Gastroesophageal sphincter (tissue), 4 donors: ENCODE data around the gene AGER. TPM values are rescaled to one million over a fixed set of nuclear protein-coding genes. Genes with fewer than 3 reads are reported as not detected.
A peak's percentile ranks its signal among the peaks of the same experiment; 100 is the strongest.
"Not testable (repeated sequence)": the region's sequence is repeated elsewhere in the genome, so short reads cannot be mapped to it uniquely, and the experiment has no call there.

ENCODE experiments used
- ATAC-seq: fragments of 150-250 bp; one replicate; pipeline ENCODE4 v1.9.1; 2016; ENCODE audit warnings: mild to moderate bottlenecking, moderate library complexity
- H3K27ac ChIP-seq, 4 donors: fragments of 200-600 bp; sonication (generic) in 3 of 4; 1 replicate in 3 of 4; 2 replicates in 1 of 4; pipeline ENCODE4 v1.5.1; 2016 to 2019
- H3K27me3 ChIP-seq: fragments of 200-600 bp; sonication (generic); one replicate; pipeline ENCODE4 v1.5.1; 2019
- H3K36me3 ChIP-seq, 2 donors: fragments of 200-600 bp; sonication (generic); one replicate each; pipeline ENCODE4 v1.5.1; 2019; ENCODE audit warnings: control low read depth in 1 of 2
- H3K4me1 ChIP-seq, 3 donors: fragments of 200-600 bp; sonication (generic); 1 replicate in 2 of 3; 2 replicates in 1 of 3; pipeline ENCODE4 v1.5.1; 2016 to 2019; ENCODE audit warnings: control low read depth in 2 of 3
- H3K4me3 ChIP-seq, 2 donors: fragments of 200-600 bp; sonication (generic); one replicate each; pipeline ENCODE4 v1.5.1; 2019; ENCODE audit warnings: mild to moderate bottlenecking in 1 of 2, moderate library complexity in 1 of 2
- H3K9me3 ChIP-seq, 3 donors: fragments of 200-600 bp; sonication (generic); one replicate each; pipeline ENCODE4 v1.5.1; 2017 to 2019; ENCODE audit warnings: control low read depth in 2 of 3
- EP300 ChIP-seq: sonication (generic); formaldehyde crosslinking; IDR thresholded peaks from one replicate; pipeline ENCODE4 v1.6.1; 2017; ENCODE audit warnings: antibody characterized with exemption, mild to moderate bottlenecking
- POLR2A ChIP-seq, 2 donors: fragments of 450-650 bp; IDR thresholded peaks; one replicate each; pipeline ENCODE4 v1.6.1; 2017; ENCODE audit warnings: antibody characterized with exemption in 2 of 2, mild to moderate bottlenecking in 2 of 2, moderate library complexity in 1 of 2
- POLR2AphosphoS5 ChIP-seq: sonication (generic); formaldehyde crosslinking; IDR thresholded peaks from one replicate; pipeline ENCODE4 v1.6.1; 2017; ENCODE audit warnings: antibody characterized with exemption
- WGBS, 2 donors: methylation state at CpG; one replicate each; pipeline ENCODE4 v1.1.5; 2018; ENCODE audit warnings: low coverage in 1 of 2; 5-methylcytosine and 5-hydroxymethylcytosine counted together
- total RNA-seq, 4 donors: library from RNA; depleted of rRNA; stranded (reverse); fragments of >200 nt; gene quantifications; one replicate each; pipeline ENCODE4 v1.1.0, GENCODE V29; 2016
- TF ChIP-seq, protein P1 (sequence below), 4 experiments: fragments of 200-600 bp in 2 of 4; fragments of 450-650 bp in 2 of 4; sonication (generic) in 1 of 4; IDR thresholded peaks; one replicate each; pipeline ENCODE4 v1.5.1; 2017 to 2019; ENCODE audit warnings: antibody characterized with exemption in 4 of 4, mild to moderate bottlenecking in 2 of 4, moderate library complexity in 2 of 4

Gene AGER
- total RNA-seq, 4 donors from 2014 or later = 1.4 to 2.3 (median 1.6) TPM

DNA sequence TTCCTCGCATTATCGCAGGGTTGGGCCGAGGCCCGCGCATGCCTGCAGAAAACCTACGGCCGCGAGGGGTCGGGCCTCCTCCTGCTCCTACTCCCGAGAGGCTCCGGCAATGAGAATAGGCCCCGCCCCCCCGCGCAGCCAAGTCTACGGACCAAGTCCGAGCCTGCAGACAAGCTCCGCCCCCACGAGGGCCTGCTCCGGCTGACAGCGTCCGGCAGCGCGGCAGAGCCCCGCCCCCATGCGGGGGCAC lies 11.5 kb upstream of the AGER start:
- ATAC-seq = peak; percentile 90
- TF ChIP-seq EP300 = no peak
- TF ChIP-seq, protein P1, sequence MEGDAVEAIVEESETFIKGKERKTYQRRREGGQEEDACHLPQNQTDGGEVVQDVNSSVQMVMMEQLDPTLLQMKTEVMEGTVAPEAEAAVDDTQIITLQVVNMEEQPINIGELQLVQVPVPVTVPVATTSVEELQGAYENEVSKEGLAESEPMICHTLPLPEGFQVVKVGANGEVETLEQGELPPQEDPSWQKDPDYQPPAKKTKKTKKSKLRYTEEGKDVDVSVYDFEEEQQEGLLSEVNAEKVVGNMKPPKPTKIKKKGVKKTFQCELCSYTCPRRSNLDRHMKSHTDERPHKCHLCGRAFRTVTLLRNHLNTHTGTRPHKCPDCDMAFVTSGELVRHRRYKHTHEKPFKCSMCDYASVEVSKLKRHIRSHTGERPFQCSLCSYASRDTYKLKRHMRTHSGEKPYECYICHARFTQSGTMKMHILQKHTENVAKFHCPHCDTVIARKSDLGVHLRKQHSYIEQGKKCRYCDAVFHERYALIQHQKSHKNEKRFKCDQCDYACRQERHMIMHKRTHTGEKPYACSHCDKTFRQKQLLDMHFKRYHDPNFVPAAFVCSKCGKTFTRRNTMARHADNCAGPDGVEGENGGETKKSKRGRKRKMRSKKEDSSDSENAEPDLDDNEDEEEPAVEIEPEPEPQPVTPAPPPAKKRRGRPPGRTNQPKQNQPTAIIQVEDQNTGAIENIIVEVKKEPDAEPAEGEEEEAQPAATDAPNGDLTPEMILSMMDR (IDR thresholded peaks at IDR 0.05) = peak in 3 of 4 experiments; percentile 51 to 74 (median 63)
- TF ChIP-seq POLR2A (IDR thresholded peaks at IDR 0.05) = no peak
- no peak for TF ChIP-seq POLR2AphosphoS5
- no CpG with 5 or more reads among the region's 25 CpGs for WGBS, 2 donors
- Histone ChIP-seq H3K4me1 (peaks cover 2 to 59% (median 14%) of the 10 kb centered on the region in 3 donors), H3K4me3 (peak overlapping the region in 1 of 2 donors; percentile 67), H3K27ac (peak overlapping the region in 3 of 4 donors; percentile 95 to 99 (median 99)), H3K27me3 (no peaks in the 10 kb centered on the region), H3K36me3 (no peaks in the 10 kb centered on the region), H3K9me3 (no peaks in the 10 kb centered on the region)

DNA sequence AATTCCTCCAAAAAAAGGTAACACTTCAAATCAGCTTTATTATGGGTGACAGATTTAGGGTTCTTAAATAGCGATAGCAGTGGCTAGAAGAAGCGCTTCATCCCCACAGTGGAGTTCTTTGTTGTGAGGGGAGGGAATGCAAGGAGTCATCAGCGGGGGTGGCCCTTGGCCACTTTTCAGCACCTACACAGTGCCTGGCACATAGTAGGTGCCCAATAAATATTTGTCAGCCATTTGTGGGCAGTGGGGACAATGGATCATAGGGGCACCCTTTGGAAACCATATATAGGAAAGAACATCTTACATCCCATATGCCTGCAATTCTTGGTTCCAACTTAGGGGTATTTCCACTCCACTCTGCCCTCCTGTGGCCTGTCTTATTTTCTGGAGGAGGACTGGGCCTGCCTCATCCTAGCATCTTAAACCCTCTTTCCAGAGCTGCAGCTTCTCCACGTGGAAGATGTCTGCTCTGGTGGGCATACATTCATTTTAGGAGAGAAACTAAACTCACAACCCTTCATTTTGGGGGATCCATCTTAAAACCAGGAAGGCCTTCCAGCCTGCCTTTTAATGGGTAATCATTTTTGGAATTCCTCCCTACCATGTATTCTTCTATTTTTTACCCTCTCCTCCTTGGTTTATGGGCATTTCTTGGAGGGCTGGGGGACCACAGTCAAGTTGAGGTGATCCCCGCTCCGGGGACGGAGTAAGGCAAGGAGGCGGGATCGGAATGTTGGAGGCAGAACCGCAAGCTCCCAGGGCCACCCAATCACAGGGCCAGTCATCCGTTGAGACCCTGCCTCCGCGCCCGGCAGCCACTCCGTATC lies 11.0 kb upstream of the AGER start:
- Histone ChIP-seq H3K36me3 (no peaks in the 10 kb centered on the region), H3K27me3 (no peaks in the 10 kb centered on the region), H3K4me3 (peak overlapping the region; percentile 23 to 67), H3K4me1 (peaks cover 2 to 61% (median 14%) of the 10 kb centered on the region in 3 donors), H3K9me3 (no peaks in the 10 kb centered on the region), H3K27ac (peak overlapping the region; percentile 95 to 99 (median 98))
- TF ChIP-seq, protein P1 (IDR thresholded peaks at IDR 0.05) = peak in 3 of 4 experiments; percentile 48 to 79 (median 74)
- TF ChIP-seq POLR2A (IDR thresholded peaks at IDR 0.05) (peak; percentile 30 to 35), POLR2AphosphoS5 (peak; percentile 43), EP300 (no peak)
- 13 to 45% methylated on average over 2 to 10 of the region's 15 CpGs for WGBS, 2 donors
- no peak for ATAC-seq

DNA sequence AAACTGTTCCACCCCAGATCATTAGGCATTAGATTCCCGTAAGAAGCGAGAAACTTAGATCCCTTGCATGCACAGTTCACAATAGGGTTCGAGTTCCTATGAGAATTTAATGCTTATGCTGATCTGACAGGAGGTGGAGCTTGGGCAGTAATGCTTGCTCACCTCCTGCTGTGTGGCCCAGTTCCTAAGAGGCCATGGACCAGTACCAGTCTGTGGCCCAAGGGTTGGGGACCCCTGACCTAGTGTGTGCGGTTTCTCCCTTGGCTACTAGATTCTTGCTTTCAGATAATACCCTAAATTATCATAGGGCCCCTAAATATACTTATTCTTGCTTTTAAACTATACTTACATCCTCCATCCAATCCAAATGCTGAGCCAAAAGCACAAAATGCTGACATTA lies 10.3 kb upstream of the AGER start:
- Histone ChIP-seq H3K4me3 (no peak overlapping the region), H3K27me3 (no peaks in the 10 kb centered on the region), H3K27ac (peak overlapping the region; percentile 95 to 99 (median 98)), H3K36me3 (no peaks in the 10 kb centered on the region), H3K9me3 (no peaks in the 10 kb centered on the region), H3K4me1 (peaks cover 2 to 64% (median 14%) of the 10 kb centered on the region in 3 donors)
- 90 to 92% methylated on average over 3 to 4 of the region's 4 CpGs for WGBS, 2 donors
- ATAC-seq = no peak
- TF ChIP-seq, protein P1 (IDR thresholded peaks at IDR 0.05) = no peak
- no peak for TF ChIP-seq POLR2A (IDR thresholded peaks at IDR 0.05)
- TF ChIP-seq POLR2AphosphoS5 = no peak
- TF ChIP-seq EP300 = no peak

DNA sequence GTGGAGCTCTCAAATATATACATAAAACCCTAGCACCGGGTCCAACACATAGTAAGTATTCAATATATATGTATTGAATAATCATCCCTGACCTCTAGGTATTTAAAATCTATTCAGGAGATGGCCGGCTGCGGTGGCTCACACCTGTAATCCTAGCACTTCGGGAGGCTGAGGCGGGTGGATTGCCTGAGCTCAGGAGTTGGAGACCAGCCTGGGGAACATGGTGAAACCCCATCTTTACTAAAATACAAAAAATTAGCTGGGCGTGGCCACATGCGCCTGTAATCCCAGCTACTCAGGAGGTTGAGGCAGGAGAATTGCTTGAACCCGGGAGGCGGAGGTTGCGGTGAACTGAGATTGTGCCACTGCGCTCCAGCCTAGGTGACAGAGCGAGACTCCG lies 9.0 kb upstream of the AGER start:
- not testable (repeated sequence) for ATAC-seq, H3K9me3 ChIP-seq, H3K36me3 ChIP-seq, H3K27me3 ChIP-seq
- peaks cover 2 to 77% (median 24%) of the 10 kb centered on the region in 3 donors for H3K4me1 ChIP-seq
- H3K4me3 ChIP-seq = peak overlapping the region in 1 of 2 donors; percentile 89
- 58 to 90% methylated on average over 6 to 7 of the region's 13 CpGs for WGBS, 2 donors
- peak overlapping the region in 3 of 4 donors; percentile 97 to 99 (median 98) for H3K27ac ChIP-seq

DNA sequence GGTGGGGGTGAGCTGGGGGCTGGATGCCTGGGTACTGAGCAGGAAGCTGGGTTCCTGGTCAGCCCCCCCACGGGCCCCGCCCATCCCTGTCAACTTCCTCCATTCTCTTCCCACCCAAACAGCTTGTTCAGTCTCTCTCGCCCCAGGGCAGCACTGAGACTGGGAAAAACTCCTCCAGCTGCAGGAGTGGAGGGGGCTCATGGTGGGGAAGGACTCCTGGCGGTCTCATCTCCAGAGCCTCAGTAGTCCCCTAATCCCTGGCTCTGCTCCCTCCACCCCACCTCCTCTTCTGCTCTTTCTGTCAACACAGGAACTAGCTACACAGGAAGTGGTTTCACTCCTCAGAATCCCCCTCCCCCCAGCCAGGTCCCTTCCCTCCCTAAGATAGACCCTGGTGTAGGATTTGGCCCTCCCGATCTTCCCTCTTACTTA lies 8.6 kb upstream of the AGER start, which contains the start of gene GPSM3:
Gene GPSM3, minus strand, starts transcription at position 36 of the 432 bp plus-strand sequence. CDS start 130 bp downstream, outside the sequence.
- peaks cover 2 to 80% (median 29%) of the 10 kb centered on the region in 3 donors for H3K4me1 ChIP-seq
- no peak for ATAC-seq
- H3K27me3 ChIP-seq = no peaks in the 10 kb centered on the region
- peak within 1 kb of the TSS in 3 of 4 donors; percentile 97 to 99 (median 98) for H3K27ac ChIP-seq
- peaks cover 0 to 5% of the 10 kb centered on the region in 2 donors for H3K36me3 ChIP-seq
- no peaks in the 10 kb centered on the region for H3K9me3 ChIP-seq
- TF ChIP-seq POLR2AphosphoS5 (no peak), EP300 (no peak), POLR2A (IDR thresholded peaks at IDR 0.05) (no peak)
- TF ChIP-seq, protein P1 (IDR thresholded peaks at IDR 0.05) = no peak
- H3K4me3 ChIP-seq = peak within 1 kb of the TSS in 1 of 2 donors; percentile 89
- WGBS, 2 donors = 33 to 60% methylated on average over 2 to 3 of the region's 5 CpGs
